Left ventricle myocardium inferior (tissue), 1 donor: Measurements from ENCODE around the gene C18orf32. TPM values are rescaled to one million over a fixed set of nuclear protein-coding genes. Genes with fewer than 3 reads are reported as not detected.
A peak's percentile ranks its signal among the peaks of the same experiment; 100 is the strongest.
"Not testable (repeated sequence)": the region's sequence is repeated elsewhere in the genome, so short reads cannot be mapped to it uniquely, and the experiment has no call there.

Experiments
- DNase-seq: peaks from one replicate; pipeline ENCODE4 v3.0.0-alpha.2; 2020
- H3K27ac ChIP-seq: fragments of 200-600 bp; replicated peaks from 2 replicates; pipeline ENCODE4 v1.8.0; 2021
- H3K27me3 ChIP-seq: fragments of 200-600 bp; 2 replicates; pipeline ENCODE4 v1.8.0; 2021; ENCODE audit warnings: low read depth
- H3K36me3 ChIP-seq: fragments of 200-600 bp; 2 replicates; pipeline ENCODE4 v1.8.0; 2021
- H3K4me1 ChIP-seq: fragments of 200-600 bp; 2 replicates; pipeline ENCODE4 v1.8.0; 2021
- H3K4me3 ChIP-seq: fragments of 200-600 bp; 2 replicates; pipeline ENCODE4 v1.8.0; 2021; ENCODE audit warnings: mild to moderate bottlenecking, moderate library complexity
- H3K9me3 ChIP-seq: fragments of 200-600 bp; replicated peaks from 2 replicates; pipeline ENCODE4 v1.8.0; 2021
- intact Hi-C: fragments of 100-400 bp; cut with micrococcal nuclease; formaldehyde crosslinking; loops from one replicate; pipeline ENCODE4 v1.11.0; 2022
- total RNA-seq: library from RNA; stranded (reverse); fragmentation: NEBNext Ultra II Directional; extraction: Animal tissue kit (Norgen Biotek cat#: 25700); gene quantifications from one replicate; pipeline ENCODE4 v1.2.1, GENCODE V29; 2021
- TF ChIP-seq, protein P1 (sequence below): fragments of 200-600 bp; IDR thresholded peaks from 2 replicates; pipeline ENCODE4 v1.8.0; 2021; ENCODE audit warnings: antibody characterized with exemption, mild to moderate bottlenecking, borderline replicate concordance
- donor health status: DM: no; HTN: yes; CAD: no; lungs with severe emphysema.

Gene C18orf32
- total RNA-seq, 1 donor from 2014 or later, result 57.4 TPM

DNA sequence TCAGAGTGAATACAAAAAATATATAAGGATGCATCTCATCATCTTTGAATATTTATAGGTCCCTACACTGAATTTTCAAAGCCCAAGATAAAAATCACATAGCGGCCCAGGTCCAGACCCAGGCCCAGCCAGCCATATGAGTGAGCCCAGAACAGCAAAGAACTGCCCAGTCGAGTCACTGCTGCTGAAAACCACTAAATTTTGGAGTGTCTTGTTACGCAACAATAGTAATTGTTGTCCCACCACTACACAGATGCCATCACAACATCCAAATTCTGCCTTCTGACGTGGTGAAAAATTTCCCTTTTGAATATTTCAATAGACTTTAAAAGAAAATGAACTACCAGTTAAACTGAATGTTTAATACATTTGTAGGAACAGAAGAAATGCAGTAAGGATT lies 5.7 kb downstream of the C18orf32 start:
- H3K36me3 ChIP-seq, result peaks cover 47% of the 10 kb centered on the region
- H3K4me1 ChIP-seq, result peaks cover 33% of the 10 kb centered on the region
- no peaks in the 10 kb centered on the region for H3K27me3 ChIP-seq
- intact Hi-C loops, result no loop called here
- H3K27ac ChIP-seq, result no peak overlapping the region
- DNase-seq, result no peak
- TF ChIP-seq, protein P1, sequence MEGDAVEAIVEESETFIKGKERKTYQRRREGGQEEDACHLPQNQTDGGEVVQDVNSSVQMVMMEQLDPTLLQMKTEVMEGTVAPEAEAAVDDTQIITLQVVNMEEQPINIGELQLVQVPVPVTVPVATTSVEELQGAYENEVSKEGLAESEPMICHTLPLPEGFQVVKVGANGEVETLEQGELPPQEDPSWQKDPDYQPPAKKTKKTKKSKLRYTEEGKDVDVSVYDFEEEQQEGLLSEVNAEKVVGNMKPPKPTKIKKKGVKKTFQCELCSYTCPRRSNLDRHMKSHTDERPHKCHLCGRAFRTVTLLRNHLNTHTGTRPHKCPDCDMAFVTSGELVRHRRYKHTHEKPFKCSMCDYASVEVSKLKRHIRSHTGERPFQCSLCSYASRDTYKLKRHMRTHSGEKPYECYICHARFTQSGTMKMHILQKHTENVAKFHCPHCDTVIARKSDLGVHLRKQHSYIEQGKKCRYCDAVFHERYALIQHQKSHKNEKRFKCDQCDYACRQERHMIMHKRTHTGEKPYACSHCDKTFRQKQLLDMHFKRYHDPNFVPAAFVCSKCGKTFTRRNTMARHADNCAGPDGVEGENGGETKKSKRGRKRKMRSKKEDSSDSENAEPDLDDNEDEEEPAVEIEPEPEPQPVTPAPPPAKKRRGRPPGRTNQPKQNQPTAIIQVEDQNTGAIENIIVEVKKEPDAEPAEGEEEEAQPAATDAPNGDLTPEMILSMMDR, result no peak
- H3K4me3 ChIP-seq, result no peak overlapping the region
- no peaks in the 10 kb centered on the region for H3K9me3 ChIP-seq

- no peak overlapping the region for H3K4me3 ChIP-seq
- peaks cover 15% of the 10 kb centered on the region for H3K4me1 ChIP-seq
- H3K9me3 ChIP-seq, result no peaks in the 10 kb centered on the region
- H3K27ac ChIP-seq, result peak overlapping the region; percentile 7
- no peaks in the 10 kb centered on the region for H3K27me3 ChIP-seq
- TF ChIP-seq, protein P1, result no peak
- DNase-seq, result no peak
- peaks cover 47% of the 10 kb centered on the region for H3K36me3 ChIP-seq
- intact Hi-C loops, result no loop called here
These were observed 7.5 kb downstream of the C18orf32 start for GRCh38 chr18:49479381-49480137.

DNA sequence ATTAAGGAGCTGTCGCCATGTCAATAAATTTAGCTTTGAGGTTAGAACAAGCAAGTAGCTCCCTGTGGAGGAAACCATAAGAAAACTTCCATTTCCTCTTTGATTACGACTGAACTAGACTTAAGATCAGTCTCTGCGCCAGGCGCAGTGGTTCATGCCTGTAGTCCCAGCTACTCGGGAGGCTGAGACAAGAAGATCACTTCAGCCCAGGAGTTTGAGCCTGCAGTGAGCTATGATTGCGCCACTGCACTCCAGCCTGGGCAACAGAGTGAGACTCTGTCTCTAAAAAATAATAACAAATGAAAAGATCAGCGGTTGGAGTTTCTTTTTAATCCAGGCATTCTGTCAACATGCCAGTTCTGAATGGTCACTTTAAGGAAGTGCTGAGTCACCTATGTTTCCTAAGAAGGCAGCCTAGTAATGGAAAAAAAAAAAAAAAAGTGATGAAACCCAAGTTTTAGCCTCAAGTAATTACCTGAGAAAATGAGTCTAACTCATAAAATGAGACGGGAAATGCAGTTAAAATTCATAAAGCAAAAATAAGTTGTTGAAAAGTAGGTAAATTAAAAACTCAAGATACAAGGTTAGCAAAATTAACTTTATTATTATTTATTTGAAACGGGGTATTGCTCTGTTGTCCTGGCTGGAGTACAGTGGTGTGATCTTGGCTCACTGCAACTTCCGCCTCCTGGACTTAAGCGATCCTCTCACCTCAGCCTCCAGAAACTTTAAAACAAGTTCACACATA lies 10.2 kb downstream of the C18orf32 start:
- intact Hi-C loops, result no loop called here
- no peaks in the 10 kb centered on the region for H3K9me3 ChIP-seq
- peak overlapping the region; percentile 12 for H3K4me3 ChIP-seq
- no peak for DNase-seq
- peaks cover 11% of the 10 kb centered on the region for H3K4me1 ChIP-seq
- TF ChIP-seq, protein P1, result no peak
- no peaks in the 10 kb centered on the region for H3K27me3 ChIP-seq
- peaks cover 29% of the 10 kb centered on the region for H3K36me3 ChIP-seq
- peak overlapping the region; percentile 65 for H3K27ac ChIP-seq

DNA sequence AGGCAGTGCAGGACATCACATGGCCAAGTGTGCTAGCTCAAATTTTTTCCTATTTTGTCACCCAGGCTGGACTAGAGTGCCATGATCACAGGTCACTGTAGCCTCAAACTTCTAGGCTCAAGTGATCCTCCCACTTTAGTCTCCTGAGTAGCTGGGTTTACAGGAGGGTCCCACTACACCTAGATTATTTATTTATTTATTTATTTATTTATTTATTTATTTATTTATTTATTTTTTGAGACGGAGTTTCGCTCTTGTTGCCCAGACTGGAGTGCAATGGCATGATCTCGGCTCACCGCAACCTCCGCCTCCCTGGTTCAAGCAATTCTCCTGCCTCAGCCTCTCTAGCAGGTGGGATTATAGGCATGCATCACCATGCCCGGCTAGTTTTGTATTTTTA lies 12.1 kb downstream of the C18orf32 start:
- not testable (repeated sequence) for DNase-seq, H3K9me3 ChIP-seq

GRCh38 chr18:49473721-49474120 lies 13.3 kb downstream of the C18orf32 start:
- Histone ChIP-seq H3K36me3 (peaks cover 4% of the 10 kb centered on the region), H3K9me3 (peaks cover 5% of the 10 kb centered on the region), H3K27ac (no peak overlapping the region), H3K4me3 (no peak overlapping the region), H3K27me3 (no peaks in the 10 kb centered on the region), H3K4me1 (peaks cover under 1% of the 10 kb centered on the region)
- TF ChIP-seq, protein P1, result no peak
- intact Hi-C loops, result no loop called here
- no peak for DNase-seq

More for the DNA sequence above, 12.1 kb downstream of the C18orf32 start:
- intact Hi-C loops, H3K4me3 ChIP-seq, H3K27me3 ChIP-seq, H3K27ac ChIP-seq: not testable (repeated sequence)
- Histone ChIP-seq H3K4me1 (peaks cover 11% of the 10 kb centered on the region), H3K36me3 (peaks cover 10% of the 10 kb centered on the region)

GRCh38 chr18:49472459-49472858 lies 14.6 kb downstream of the C18orf32 start:
- TF ChIP-seq, protein P1, result no peak

More at GRCh38 chr18:49472459-49472858, 14.6 kb downstream of the C18orf32 start:
- H3K4me1 ChIP-seq, result no peaks in the 10 kb centered on the region
- intact Hi-C loops, result no loop called here
- H3K27me3 ChIP-seq, result no peaks in the 10 kb centered on the region
- no peak overlapping the region for H3K4me3 ChIP-seq
- peaks cover 5% of the 10 kb centered on the region for H3K9me3 ChIP-seq
- H3K36me3 ChIP-seq, result no peaks in the 10 kb centered on the region
- H3K27ac ChIP-seq, result no peak overlapping the region
- no peak for DNase-seq
